Measurements from ENCODE around the gene NXN.
"Not testable (repeated sequence)": the region's sequence is repeated elsewhere in the genome, so short reads cannot be mapped to it uniquely, and the experiment has no call there.

Gene NXN

DNA sequence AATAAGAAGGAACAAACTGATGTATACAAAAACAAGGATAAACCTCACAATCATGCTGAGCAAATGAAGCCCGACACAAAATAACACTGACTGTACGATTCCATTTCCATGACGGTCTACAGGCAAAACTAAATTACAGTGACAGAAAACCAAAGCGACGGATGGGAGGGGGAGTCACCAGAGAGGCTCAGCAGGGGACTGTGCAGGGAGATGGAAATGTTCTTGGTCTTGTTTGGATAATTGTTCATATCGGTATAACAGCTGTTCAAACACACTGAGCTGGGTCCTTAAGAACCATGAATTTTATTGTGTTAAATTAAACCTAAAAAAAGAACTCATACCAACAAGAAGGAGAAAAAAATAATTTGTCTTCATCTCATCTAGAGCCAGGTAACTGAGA is 97.8 kb downstream of the NXN start:
- DNase-seq, result no peak

DNA sequence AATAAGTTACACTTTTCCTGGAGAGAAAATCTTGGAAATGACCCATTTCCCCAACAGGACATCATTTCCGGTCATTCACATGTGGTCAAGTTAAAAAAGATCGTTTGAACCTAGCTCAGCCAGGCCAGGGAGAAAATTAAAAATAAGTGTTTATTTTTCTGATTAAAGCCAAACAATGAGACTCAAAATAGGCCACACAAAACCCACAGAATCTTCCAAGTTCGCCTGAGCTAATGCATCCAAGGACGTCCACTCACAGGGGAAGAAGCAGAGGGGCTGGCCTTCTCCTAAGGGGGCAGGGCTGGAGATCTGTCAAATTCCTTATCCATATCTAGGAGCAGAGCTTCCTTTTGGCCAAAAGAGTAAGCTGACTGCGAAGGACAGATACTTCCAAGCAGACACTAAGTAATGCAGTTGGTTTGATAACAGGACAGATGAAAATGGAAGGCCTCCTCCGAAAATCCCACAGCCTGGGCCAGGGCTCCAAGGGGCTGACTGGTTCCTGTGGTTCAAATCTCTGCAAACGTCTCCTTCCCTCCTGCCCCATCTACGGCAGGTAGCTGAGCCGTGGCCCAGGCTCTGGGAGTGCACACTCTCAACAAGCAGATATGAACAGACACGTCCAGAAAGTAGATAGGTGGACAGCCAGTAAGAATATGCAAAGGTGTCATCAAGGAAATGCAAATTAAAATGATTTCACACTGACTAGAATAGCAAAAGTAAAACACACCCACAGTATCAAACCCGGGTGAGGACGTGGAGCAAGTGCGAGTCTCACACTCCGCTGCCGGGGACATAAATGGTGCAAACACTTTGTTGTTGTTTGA is 98.9 kb downstream of the NXN start:
- DNase-seq, result no peak

DNA sequence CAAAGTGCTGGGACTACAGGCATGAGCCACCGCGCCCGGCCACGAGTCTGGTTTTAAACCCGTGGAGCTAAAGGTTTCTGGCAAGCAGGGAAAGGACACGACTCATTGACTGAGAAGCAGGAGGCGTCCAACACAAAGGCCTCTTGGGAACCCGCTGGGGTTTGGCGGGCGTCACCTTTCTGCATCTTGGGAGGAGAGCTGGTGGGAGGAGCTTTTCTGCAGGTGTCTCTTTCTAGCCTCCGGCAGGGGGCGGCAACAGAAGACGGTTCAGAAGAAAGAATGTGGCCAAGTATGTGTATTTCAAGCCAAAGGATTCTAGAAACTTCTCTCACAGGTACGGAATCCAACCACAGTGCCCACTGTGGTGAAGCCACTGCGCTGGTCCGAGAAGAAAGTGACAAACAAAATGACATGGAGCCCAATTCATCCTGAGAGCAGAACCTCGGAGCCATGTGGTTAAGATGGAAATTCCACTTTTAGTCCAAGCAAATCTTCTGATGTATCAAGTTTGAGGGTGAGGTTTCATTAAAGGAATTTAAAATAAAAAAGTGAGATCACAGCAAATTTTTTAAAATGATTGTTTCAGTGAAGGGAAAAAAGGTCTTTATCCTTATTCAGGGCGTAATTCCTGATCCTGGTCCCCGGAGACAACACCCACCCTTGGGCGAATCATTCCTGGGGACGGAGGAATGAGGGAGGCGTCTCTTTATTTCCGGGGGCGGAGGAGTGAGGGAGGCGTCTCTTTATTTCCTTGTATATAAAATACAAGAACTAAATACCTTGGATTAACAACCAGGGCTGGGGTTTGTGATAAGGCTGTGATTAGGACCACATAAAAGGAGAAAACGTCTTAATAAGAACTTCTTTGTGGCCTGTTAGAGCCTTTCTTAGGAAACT is 99.8 kb downstream of the NXN start:
- no peak for DNase-seq

DNA sequence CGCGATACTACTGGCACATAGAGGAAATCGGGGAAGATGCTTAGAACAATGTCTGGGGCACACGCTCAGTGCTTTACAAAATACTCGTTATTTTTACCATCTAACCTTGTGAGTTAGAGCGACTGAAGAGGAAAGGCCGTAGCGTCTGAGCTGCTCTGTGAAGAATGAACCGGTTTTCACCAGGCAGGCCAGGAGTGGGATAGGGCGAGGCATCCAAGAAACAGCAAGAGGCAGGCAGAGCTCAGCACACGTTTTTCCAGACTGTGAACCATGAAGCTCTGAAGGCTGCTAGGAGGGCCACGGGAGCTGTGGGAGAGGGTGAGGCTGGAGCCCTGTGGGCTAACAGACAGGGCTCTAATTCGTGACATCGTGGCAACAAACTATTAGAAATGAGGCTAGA is 101.9 kb downstream of the NXN start:
- no peak for DNase-seq

GRCh38 chr17:876272-876671 is 103.3 kb downstream of the NXN start:
- DNase-seq, result no peak

DNA sequence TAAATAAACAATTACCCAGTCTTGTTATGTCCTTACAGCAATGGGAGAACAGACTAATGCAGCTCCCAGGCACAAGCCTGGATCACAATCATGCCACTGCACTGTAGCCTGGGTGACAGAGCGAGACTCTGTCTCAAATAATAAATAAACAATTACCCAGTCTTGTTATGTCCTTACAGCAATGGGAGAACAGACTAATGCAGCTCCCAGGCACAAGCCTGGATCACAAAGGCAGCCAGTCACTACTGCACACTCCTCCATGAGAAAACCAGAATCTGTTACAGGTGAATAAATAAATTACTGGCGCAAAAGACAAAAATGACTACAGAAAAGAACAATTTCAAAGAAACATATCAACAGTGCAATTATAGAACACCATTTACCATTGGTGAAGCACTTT is 105.0 kb downstream of the NXN start:
- not testable (repeated sequence) for DNase-seq

DNA sequence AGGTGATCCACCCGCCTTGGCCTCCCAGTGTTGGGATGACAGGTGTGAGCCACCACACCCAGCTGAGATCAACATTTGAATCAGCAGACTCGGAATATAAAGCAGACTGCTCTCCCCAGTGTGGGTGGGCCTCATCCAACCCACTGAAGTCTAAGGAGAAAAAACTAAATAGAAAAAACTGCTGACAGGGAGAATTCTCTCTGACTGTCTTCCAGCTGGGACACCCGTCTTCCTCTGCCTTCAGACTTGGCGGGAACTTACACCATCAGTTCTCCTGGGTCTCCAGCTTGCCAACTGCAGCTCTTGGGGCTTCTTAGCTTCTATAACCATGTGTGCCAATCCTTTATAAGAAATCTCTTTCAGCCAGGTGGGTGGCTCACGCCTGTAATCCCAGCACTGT is 106.7 kb downstream of the NXN start:
- DNase-seq, result no peak

DNA sequence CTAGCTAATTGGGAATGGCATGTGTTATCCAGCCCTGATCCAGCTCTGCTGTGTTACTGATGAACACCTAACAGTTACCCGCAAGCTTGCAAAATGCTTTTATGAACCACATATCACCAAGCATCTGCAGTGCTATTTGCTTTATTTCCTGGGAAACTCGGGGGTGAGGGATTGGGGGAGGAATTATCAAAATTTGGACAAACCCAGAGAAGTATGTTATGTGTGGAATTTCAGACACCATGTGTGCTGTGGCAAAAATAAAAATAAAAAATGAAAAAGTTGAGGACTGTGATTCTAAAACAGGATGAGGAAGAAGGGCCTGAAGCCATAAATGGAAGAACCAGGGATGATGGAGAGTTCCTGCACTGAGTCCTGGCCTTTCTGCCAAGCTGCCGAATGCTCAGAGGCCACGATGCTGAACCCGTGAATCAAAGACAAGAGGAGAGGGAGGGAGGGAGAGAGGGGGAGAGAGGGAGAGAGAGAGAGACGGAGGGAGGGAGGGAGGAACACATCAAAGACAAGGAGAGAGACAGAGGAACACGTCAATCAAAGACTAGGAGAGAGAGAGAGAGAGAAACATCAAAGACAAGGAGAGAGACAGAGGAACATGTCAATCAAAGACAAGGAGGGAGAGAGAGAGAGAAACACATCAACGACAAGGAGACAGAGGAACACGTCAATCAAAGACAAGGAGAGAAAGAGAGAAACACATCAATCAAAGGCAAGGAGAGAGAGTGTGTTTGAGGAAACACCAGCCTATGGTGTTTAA is 107.6 kb downstream of the NXN start:
- no peak for DNase-seq

DNA sequence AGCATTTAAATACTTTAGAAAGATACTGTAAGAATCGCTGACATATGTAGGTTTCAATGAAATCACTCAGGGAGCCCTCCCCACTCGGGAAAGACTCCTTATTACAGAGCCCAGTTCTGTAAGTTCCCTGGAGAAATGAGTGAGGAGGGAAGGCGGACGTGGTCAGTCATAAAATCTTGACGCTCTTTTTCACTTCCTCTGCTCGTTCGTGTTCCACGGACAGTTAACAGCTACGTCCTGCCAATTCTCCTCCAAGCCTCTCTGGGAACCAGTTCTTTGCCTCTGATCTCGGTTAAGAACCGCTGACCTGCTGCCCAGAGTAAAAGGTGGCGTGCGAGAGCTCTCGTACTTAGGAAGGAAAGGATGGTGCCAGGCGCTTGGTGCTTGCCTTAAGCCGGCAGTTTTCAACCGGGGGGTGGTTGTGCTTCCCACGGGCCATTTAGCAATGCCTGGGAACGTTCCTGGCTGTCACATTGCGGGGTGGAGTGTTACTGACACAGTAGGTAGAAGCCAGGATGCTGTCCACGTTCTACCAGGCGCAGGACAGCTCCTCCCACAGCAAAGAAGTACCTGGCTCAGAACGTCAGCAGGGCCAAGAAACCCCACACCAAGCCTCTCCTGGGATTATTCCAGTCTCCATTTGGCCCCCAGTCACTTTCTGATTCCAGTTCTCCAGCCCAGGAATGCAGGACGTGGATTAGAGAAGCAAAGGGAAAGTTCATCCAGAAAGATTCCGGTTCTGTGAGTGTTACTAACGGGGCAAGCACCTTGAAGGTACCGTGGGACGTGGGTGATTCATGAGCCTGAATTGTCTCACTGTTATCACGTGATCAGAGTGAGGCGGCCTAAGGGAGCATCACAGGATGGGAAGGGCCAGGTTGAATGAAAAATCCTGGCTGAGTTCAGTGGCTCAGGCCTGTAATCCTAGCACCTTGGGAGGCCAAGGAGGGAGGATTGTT is 109.7 kb downstream of the NXN start:
- DNase-seq, result no peak

DNA sequence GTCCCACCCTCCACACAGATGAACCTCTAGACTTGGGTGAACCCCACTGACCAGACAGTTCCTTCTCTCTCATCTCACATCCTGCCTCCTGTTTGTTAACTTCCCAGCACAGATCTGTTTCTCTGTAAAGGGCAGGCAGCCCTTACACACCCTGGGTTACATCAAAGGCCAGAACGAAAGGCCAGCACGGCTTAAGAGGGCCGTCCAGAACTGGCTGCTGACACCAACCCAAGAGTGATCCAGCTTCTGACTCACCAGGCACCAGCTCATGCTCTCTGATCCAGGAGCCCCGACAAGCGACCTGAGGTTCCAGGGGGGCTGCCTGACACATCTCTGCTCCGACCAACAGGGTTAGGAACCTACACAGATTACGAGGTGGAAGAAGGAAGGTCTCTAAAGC is 110.5 kb downstream of the NXN start:
- DNase-seq, result no peak

DNA sequence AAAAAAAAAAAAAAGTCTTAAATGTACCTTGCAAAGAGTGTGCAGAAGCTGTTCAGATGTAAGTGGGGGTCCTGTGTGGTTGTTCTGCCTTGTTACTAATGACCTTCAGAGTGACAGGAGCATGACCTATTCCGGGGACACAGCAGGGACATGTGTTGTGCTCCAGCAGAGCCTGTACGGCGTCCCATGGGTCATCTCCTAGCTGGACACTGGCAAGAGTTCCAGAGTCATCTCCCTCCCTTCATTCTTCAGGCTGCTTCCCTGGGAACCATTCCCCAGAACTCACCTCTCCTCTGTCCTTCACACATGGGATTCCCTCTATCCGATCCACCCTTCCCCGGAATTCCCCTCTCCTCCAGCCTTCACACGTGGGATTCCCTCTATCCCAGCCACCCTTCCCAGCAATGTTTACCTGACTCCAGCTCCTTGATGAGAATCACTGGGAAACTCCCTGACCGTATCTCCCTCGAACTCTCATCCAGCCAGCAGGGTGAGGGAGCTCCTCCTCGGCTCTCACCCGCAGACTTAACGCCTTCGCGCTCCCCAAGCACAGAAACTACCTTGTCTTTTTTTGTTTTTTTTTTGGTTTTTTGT is 111.6 kb downstream of the NXN start:
- DNase-seq, result no peak

GRCh38 chr17:867238-867637 is 112.3 kb downstream of the NXN start:
- not testable (repeated sequence) for DNase-seq

- no peak for DNase-seq
Measured at GRCh38 chr17:866568-867103, 112.9 kb downstream of the NXN start.

- DNase-seq, result no peak
Measured at GRCh38 chr17:864315-864714, 115.3 kb downstream of the NXN start.

- DNase-seq, result no peak
Measured at GRCh38 chr17:863880-864279, 115.7 kb downstream of the NXN start.

DNA sequence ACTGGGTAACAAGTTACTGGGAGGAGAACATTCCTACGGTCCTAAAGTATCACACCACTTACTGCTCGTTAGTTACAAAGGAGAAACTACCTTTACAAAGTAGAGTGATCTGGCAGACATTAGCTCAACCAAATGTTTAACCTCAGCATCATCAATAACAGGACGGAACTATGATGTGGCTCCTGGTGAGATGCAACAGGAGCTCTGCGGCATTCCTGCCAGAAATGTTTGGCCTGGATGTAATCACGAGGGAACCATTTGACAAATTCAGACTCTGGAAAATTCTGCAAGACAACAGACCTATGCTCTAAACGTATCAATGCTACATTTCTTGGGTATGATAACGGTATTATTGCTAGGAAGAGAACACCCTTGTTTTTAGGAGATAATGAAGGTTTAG is 117.0 kb downstream of the NXN start:
- DNase-seq, result no peak

DNA sequence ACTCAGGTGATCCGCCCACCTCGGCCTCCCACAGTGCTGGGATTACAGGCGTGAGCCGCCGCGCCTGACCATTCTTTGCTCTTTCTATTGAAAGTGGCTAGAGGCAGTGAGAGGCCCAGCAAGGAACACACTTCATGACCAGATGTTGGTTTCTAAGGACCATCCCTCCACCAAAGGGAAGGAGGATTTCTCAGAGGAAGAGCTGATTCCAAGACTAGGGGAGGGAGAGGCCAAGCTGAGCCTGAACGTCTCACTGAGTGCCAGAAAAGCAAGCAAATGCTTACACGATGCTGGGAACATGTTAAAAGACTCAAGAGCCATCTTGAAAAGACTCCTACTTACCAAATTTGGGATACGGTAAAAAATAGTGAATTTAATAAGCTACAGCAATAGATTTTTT is 118.2 kb downstream of the NXN start:
- no peak for DNase-seq

DNA sequence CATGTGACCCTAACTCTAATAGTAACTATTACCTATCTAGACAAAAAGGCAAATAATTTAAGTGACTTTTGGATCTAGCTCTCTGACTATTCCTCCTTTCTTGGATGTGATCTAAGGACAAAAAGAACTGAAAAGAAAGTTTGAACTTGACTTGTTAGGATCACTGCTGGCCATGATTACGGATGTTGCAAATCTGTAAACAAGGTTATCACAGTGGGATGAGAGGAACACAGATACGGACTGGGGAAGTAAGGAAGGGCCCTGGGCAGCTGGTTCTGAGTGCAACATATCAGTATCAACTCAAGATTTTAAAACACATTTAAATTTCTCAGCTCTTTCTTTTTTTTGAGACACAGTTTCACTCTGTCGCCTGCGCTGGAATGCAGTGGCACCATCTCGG is 118.8 kb downstream of the NXN start:
- no peak for DNase-seq

DNA sequence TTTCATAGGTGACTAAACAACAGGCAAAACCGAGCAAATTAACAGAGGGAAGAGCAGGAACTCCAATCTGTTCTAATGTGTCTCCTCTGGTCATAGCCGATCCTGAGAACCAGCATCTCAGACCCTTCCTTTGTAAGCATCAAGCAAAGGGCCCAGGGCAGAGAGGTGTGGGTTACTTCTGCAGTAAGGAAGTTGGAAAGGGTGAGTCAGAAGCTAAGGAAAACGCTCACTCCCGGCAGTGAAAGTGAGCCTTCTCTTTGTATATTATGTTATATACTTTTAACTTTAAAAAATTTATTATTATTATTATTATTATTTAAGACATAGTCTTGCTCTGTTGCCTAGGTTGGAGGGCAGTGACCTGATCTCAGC is 119.8 kb downstream of the NXN start:
- no peak for DNase-seq

- no peak for DNase-seq
Measured at GRCh38 chr17:859061-859823, 120.3 kb downstream of the NXN start.

GRCh38 chr17:856149-856548 is 123.4 kb downstream of the NXN start:
- DNase-seq, result no peak
